Stomach (tissue), 4 donors: Measurements from ENCODE around the gene DRG2.

Experiments used
- CTCF ChIP-seq, 7 experiments: fragments of 450-650 bp in 4 of 7; fragments of 200-600 bp in 3 of 7; sonication (generic) in 3 of 7; IDR thresholded peaks; one replicate each; pipeline ENCODE4 v1.5.1; 2016 to 2019; ENCODE audit warnings: antibody characterized with exemption in 7 of 7, control low read depth in 2 of 7, mild to moderate bottlenecking in 1 of 7
- EP300 ChIP-seq: sonication (generic); formaldehyde crosslinking; IDR thresholded peaks from one replicate; pipeline ENCODE4 v1.6.1; 2017; ENCODE audit warnings: antibody characterized with exemption
- POLR2A ChIP-seq, 4 donors: fragments of 450-650 bp; IDR thresholded peaks; one replicate each; pipeline ENCODE4 v1.6.1; 2016; ENCODE audit warnings: antibody characterized with exemption in 4 of 4, control low read depth in 2 of 4, mild to moderate bottlenecking in 1 of 4, moderate library complexity in 1 of 4
- POLR2AphosphoS5 ChIP-seq, 3 donors: sonication (generic); formaldehyde crosslinking; IDR thresholded peaks; one replicate each; pipeline ENCODE4 v1.6.1; 2016; ENCODE audit warnings: antibody characterized with exemption in 3 of 3

- TF ChIP-seq CTCF (IDR thresholded peaks at IDR 0.05) (no peak), EP300 (no peak), POLR2AphosphoS5 (IDR thresholded peaks at IDR 0.05) (no peak), POLR2A (IDR thresholded peaks at IDR 0.05) (no peak)
Observed at GRCh38 chr17:18120461-18121017, 32.8 kb downstream of the DRG2 start.
